GM19238 (cell line): ENCODE data around the gene PSMD9.
"Not testable (repeated sequence)": the region's sequence is repeated elsewhere in the genome, so short reads cannot be mapped to it uniquely, and the experiment has no call there.

ENCODE experiments used
- DNase-seq: peaks from one replicate; pipeline ENCODE4 v3.0.0; 2011; ENCODE audit warnings: low spot score; ENCODE audit not compliant: insufficient read length

PSMD9 gene

GRCh38 chr12:121918679-121919038, 30.1 kb downstream of the PSMD9 start:
- no peak for DNase-seq

- DNase-seq: no peak
Observed at GRCh38 chr12:121921066-121921465, 32.5 kb downstream of the PSMD9 start.

DNA sequence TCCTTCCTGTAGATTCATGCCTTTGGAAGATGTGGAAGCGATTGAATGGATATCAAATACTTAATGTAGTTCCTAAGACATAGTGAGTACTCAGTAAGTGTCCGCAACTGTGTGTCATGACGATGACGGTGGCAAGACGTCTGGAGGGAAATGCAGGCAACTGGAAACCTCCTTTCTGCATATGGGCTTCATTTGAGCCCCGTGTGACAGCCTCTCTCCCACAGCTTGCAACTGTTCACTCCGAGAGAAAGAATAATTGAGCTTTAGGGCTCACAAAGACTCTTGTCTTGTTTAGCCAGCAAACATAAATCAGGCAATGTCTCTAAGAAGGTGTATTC, 36.7 kb downstream of the PSMD9 start:
- no peak for DNase-seq

- DNase-seq: no peak
Observed at GRCh38 chr12:121926874-121927706, 38.5 kb downstream of the PSMD9 start.

- no peak for DNase-seq
Observed at GRCh38 chr12:121927813-121928212, 39.2 kb downstream of the PSMD9 start.

DNA sequence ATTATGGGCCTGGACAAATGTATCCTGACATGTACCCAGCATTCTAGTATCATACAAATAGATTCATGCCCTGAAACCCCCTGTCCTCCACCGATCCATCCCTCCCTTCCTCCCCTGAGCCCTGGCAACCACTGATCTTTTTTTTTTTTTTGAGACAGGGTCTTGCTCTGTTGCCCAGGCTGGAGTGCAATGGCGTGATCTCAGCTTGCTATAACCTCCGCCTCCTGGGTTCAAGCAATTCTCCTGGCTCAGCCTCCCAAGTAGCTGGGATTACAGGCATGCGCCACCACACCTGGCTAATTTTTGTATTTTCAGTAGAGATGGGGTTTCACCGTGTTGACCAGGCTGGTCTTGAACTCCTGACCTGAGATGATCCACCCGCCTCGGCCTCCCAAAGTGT, 41.0 kb downstream of the PSMD9 start:
- DNase-seq: not testable (repeated sequence)

GRCh38 chr12:121930862-121931261, 42.3 kb downstream of the PSMD9 start:
- no peak for DNase-seq

DNA sequence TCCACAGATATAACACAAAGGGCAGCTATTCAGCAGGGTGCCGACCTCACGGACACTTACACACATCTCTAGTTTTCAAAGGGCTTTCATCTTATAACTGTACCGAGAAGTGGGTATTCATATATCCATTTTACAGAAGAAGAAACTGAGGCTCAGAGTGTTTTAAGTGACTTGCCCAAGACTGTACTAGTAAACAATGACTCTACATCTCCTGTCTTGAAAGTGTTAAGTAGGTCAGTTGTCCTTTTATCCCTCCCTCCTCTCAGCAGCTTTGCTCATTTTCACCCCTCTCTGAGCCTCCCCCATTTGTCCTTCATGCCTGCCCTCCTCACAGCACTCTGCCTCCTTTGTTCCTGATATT, 43.6 kb downstream of the PSMD9 start:
- no peak for DNase-seq

DNA sequence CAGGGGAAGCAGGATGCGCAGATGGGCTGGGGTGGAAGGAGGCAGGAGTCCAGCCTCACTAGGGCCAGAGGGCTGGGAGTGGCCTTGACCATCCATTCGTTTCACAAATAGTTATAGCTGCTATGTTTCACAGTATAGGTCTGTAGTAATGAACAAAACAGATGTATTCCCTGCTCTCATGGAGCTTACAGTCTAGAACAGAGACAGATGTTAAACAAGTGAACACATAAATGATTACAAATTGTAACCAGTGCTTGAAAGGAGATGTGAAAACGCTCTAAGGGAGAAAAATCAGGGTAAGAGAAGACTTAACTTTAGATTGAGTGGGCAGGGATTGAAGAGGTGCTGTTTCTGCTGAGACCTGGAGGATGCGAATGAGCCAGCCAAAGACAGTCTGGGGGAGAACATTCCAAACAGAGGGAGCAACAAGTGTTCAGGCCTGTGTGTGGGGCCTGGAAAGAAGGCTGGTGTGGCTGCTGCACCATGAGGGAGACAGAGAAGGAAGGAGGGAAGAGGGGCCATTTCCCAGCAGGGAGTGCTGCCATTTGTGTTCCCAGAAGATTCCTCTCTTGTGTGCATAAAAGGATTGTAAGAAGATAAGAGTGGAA, 44.4 kb downstream of the PSMD9 start:
- DNase-seq: no peak

DNA sequence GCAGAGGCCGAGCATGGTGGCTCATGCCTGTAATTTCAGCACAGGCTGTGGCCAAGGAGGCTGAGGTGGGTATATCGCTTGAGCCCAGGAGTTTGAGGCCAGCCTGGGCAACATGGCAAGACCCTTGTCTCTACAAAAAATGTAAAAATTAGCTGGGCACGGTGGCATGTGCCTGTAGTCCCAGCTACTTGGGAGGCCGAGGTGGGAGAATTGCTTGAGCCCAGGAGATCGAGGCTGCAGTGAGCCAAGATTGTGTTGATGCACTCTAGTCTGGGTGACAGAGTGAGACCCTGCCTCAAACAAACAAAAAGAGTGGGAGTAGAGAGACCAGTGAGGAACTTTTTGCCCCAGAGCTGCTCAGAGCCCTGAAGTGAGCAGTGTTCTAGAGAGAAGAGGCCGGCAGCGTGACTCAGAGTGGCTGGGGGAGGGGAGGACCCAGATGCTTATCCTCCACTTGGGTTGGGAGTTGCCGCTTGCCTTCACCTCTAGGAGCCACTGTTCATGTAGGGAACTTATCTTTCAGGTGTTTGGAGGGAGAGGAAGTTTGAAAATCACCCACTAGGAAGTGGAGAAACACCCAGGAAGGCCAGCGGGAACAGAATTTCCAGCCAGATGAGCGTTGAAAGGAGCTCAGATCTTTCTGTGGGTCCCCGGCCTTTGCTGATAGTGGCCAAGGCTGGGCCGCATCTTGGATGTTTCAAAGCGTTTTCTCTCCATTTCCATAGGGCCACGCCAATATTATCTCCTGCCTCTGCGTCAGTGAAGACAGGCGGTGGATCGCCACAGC, 45.1 kb downstream of the PSMD9 start:
- DNase-seq: no peak

GRCh38 chr12:121934309-121934664, 45.7 kb downstream of the PSMD9 start:
- no peak for DNase-seq

DNA sequence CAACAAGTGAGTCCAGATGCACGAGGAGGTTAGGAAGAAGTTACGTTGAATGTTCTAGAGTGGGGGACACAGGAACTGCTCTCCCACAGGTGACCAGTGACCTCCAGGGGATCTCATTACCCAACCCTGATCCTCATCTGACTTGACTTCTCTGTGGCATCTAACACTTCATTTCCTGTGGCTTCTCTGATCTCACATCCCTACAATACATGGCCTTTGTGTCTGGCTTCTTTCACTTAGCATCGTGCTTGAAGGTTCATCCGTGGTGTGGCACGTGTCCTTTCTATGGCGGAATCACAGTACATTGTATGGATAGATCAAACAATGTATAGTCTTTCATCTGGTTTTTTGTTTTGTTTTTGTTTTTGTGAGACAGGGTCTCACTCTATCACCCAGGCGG, 49.1 kb downstream of the PSMD9 start:
- no peak for DNase-seq

DNA sequence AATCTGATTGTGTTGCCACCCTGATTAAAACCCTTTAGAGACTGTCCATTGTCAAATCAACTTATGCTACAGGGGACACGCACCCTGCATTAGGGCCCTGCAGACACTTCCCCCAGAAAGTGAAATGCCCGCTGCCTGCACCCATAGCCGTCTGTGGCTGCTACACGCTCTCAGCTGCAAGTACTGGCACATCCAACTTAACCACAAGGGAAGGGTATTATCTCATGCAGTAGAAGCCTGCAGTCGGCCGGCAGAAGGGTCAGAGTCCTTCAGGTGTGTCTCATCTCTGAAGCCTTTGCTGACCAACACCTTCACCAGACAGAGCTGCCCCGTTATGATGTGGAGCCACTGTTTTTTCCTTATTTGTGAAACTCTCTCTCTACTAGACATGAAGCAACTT, 50.6 kb downstream of the PSMD9 start:
- DNase-seq: no peak

GRCh38 chr12:121939992-121940766, 51.6 kb downstream of the PSMD9 start:
- DNase-seq: no peak

- no peak for DNase-seq
Observed at GRCh38 chr12:121942145-121942718, 53.6 kb downstream of the PSMD9 start.

DNA sequence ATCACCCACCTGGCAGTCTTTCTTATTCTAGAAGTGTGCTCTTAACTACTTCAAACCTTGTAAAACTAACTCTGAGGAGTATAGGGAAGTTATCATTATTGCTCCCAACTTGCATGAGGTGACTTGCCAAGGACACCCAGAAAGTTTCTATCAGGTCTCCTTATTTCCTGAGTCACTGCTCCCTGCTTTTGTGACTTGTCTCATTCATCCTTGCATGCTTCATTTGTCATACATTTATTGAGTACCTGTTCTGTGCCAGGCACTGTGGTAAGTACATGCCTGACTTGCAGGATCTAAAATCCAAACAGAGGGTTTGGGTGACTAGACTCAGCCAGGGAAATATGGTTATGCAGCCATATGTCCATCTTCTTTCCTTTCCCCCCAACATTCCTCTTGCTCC, 55.3 kb downstream of the PSMD9 start:
- DNase-seq: no peak

DNA sequence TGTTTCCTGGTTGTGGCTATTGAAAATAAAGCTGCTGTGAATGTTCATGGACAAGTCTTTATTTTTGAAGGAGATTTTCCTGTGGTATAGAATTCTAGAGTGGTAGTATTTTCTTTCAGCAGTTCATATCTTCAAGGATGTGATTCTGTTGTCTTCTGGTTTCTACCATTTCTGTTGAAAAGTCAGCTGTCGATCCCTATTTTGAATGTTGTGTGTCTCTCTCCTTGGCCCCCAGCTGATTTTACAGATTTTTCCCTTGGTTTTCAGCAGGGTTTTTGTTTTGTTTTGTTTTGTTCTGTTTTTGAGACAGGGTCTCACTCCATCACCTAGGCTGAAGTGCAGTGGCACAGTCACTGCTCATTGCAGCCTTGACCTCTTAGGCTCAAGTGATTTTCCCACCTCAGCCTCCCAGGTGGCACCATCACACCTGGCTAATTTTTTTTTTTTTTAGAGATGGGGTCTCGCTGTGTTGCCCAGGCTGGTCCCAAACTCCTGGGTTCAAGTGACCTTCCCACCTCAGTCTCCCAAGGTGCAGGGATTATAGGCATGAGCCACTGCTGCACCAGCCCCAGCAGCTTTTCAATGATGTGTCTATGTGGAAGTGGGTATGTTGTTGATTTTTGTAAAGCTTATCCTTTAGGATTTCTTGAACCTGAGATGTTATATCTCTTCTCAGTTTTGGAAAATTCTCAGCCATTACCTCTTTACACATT, 57.9 kb downstream of the PSMD9 start:
- no peak for DNase-seq

DNA sequence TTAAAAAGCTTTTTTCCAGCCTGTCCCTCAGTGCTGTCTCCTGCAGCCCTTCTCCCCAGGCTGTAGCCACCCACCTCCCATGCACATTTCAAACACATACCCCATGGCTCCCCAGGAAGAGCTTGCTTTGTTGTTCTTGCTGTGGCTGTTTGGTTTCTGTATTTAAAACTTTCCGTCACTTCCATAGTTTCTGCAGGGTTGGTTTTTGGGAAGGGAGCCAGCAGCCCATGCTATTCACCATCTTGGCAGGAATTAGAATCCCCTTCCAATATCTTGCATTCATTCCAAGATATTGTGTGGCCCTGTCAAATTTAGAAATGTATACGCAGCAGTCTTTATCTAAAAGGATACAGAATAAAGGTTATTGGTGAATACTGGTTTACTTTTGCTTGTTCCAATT, 59.4 kb downstream of the PSMD9 start:
- no peak for DNase-seq

DNA sequence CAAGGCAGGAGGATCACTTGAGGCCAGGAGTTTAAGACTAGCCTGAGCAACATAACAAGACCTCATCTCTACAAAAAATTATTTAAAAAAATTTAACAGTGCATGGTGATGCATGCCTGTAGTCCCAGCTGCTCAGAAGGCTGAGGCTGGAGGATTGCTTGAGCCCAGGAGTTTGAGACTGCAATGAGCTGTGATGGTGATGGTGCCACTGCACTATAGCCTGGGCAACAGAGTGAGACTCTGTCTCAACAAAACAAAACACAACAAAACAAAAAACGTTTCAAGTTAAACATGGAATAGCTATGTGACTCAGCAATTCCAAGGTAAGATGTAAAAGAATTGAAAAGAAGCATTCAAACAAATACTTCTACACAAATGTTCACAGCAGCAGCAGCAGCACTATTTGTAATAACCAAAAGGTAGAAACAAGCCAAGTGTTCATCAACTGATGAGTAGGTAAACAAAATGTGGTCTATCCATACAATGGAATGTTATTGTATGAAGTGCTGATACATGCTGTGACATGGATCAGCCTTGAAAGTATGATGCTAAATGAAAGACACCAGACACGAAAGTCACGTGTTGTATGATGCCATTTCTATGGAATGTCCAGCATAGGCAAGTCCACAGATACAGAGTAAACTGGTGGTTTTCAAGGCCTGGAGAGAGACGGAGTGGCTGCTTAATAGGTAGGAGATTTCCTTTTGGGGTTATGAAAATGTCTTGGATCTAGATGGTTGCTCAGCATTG, 61.2 kb downstream of the PSMD9 start:
- DNase-seq: no peak

- DNase-seq: no peak
Observed at GRCh38 chr12:121953117-121953692, 64.6 kb downstream of the PSMD9 start.
